GM18861 (cell line): ENCODE data around the gene DOK3.
A peak's percentile ranks its signal among the peaks of the same experiment; 100 is the strongest.

ENCODE experiments used
- ATAC-seq: cut with Tn5 transposase; IDR thresholded peaks from one replicate; pipeline ENCODE4 v1.9.1; 2021; ENCODE audit not compliant: unreplicated experiment

DOK3 gene

GRCh38 chr5:177514541-177514940 lies 4.9 kb upstream of the DOK3 start:
- no peak for ATAC-seq

GRCh38 chr5:177513500-177513899 lies 3.9 kb upstream of the DOK3 start:
- ATAC-seq = no peak

- no peak for ATAC-seq
Observed at GRCh38 chr5:177512736-177513380, 3.2 kb upstream of the DOK3 start.

GRCh38 chr5:177511796-177512675 lies 2.4 kb upstream of the DOK3 start:
- no peak for ATAC-seq

- no peak for ATAC-seq
Observed at GRCh38 chr5:177511181-177511580, 1.6 kb upstream of the DOK3 start.

GRCh38 chr5:177510567-177511053 lies 984 bp upstream of the DOK3 start:
- ATAC-seq = peak; percentile 33

- ATAC-seq = peak; percentile 34
Observed at GRCh38 chr5:177509991-177510566, 453 bp upstream of the DOK3 start.

GRCh38 chr5:177508837-177509236 lies 789 bp downstream of the DOK3 start:
- no peak for ATAC-seq

GRCh38 chr5:177508221-177508611 lies 1.4 kb downstream of the DOK3 start:
- ATAC-seq = no peak

- ATAC-seq = no peak
Observed at GRCh38 chr5:177507596-177508220, 1.9 kb downstream of the DOK3 start.

GRCh38 chr5:177507165-177507564 lies 2.5 kb downstream of the DOK3 start:
- no peak for ATAC-seq

GRCh38 chr5:177505075-177505474 lies 4.6 kb downstream of the DOK3 start:
- ATAC-seq = no peak

GRCh38 chr5:177504086-177505056 lies 5.3 kb downstream of the DOK3 start:
- no peak for ATAC-seq

- ATAC-seq = no peak
Observed at GRCh38 chr5:177503351-177504085, 6.1 kb downstream of the DOK3 start.

- ATAC-seq = no peak
Observed at GRCh38 chr5:177502886-177503285, 6.7 kb downstream of the DOK3 start.

GRCh38 chr5:177501874-177502678 lies 7.5 kb downstream of the DOK3 start:
- ATAC-seq = no peak

- ATAC-seq = no peak
Observed at GRCh38 chr5:177500685-177501522, 8.7 kb downstream of the DOK3 start.

GRCh38 chr5:177499842-177500241 lies 9.8 kb downstream of the DOK3 start:
- ATAC-seq = no peak
